Measurements from ENCODE around the gene ABCA13. TPM values are rescaled to one million over a fixed set of nuclear protein-coding genes. Genes with fewer than 3 reads are reported as not detected.

ABCA13 gene
- polyA plus RNA-seq, 1 of the 3 experiments (the other 2 are of a cell fraction) = not detected

DNA sequence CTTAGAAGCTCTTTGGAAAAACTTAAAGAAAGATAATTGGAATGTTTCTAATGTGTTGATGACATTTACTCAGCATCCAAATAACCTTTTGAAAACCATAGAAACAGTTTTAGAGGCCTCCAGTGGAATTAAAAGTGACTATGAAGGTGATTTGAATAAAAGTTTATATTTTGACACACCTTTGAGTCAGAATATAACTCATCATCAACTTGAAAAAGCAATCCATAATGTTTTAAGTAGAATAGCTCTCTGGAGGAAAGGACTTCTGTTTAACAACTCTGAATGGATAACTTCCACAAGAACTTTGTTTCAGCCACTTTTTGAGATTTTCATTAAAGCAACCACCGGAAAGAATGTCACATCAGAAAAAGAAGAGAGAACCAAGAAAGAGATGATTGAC lies 108.2 kb downstream of the ABCA13 start (continued):
- TF ChIP-seq, protein P1, sequence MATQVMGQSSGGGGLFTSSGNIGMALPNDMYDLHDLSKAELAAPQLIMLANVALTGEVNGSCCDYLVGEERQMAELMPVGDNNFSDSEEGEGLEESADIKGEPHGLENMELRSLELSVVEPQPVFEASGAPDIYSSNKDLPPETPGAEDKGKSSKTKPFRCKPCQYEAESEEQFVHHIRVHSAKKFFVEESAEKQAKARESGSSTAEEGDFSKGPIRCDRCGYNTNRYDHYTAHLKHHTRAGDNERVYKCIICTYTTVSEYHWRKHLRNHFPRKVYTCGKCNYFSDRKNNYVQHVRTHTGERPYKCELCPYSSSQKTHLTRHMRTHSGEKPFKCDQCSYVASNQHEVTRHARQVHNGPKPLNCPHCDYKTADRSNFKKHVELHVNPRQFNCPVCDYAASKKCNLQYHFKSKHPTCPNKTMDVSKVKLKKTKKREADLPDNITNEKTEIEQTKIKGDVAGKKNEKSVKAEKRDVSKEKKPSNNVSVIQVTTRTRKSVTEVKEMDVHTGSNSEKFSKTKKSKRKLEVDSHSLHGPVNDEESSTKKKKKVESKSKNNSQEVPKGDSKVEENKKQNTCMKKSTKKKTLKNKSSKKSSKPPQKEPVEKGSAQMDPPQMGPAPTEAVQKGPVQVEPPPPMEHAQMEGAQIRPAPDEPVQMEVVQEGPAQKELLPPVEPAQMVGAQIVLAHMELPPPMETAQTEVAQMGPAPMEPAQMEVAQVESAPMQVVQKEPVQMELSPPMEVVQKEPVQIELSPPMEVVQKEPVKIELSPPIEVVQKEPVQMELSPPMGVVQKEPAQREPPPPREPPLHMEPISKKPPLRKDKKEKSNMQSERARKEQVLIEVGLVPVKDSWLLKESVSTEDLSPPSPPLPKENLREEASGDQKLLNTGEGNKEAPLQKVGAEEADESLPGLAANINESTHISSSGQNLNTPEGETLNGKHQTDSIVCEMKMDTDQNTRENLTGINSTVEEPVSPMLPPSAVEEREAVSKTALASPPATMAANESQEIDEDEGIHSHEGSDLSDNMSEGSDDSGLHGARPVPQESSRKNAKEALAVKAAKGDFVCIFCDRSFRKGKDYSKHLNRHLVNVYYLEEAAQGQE (IDR thresholded peaks at IDR 0.05; ENCODE audit: low read depth, low read length) = no peak
- no peak for TF ChIP-seq NRF1 (IDR thresholded peaks at IDR 0.05; ENCODE audit: low read depth, low read length)
- no peak for TF ChIP-seq ELF1 (IDR thresholded peaks at IDR 0.05)

DNA sequence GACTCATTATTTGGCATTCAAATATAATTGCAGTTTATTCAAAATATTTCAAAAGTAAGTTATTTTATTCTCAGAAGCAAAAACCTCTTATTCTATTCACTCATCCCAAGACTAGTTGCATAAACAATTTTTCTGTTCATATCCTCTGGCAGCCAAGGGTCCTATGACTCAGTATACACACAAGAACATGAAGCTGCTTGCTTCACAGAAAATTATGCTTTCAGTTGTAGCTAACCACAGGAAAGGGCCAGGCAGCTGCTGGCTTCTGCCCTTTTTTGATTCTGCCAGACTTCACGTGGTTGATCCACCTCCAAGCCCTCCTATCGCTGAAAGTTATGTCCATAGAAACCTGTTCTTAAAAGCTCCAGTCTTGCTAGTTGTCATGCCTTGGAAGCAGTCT lies 108.8 kb downstream of the ABCA13 start:
- 0% methylated on average over 2 of the region's 2 CpGs for WGBS (ENCODE audit: low lambda C conversion rate)
- ChIA-PET CTCF (interaction anchor here (0.6 to 2.3 kb wide), 3 partner anchors 11 to 19 kb away, joined by 3 to 9 read pairs (median 7); no protein-coding TSS in a partner anchor), POLR2A (no interaction called here)
- Histone ChIP-seq H3K4me3 (ENCODE audit: low read depth in 2 of 2, low read length in 1 of 2) (no peak overlapping the region), H3K4me2 (no peak overlapping the region), H3K4me1 (ENCODE audit: control insufficient read depth in 1 of 2, insufficient read depth in 2 of 2, low read depth in 1 of 2, low read length in 1 of 2) (no peaks in the 10 kb centered on the region), H2AFZ (ENCODE audit: low read depth) (no peak overlapping the region), H3K27ac (ENCODE audit: low read depth in 2 of 2, low read length in 1 of 2) (no peak overlapping the region), H4K20me1 (ENCODE audit: insufficient read depth) (no peaks in the 10 kb centered on the region), H3K9me3 (no peaks in the 10 kb centered on the region), H3K79me2 (ENCODE audit: insufficient read depth) (no peaks in the 10 kb centered on the region), H3K9me2 (no peaks in the 10 kb centered on the region), H3K36me3 (replicated peaks in 1 of 2; ENCODE audit: control insufficient read depth in 1 of 2, insufficient read depth in 2 of 2, low read length in 1 of 2) (no peaks in the 10 kb centered on the region), H3K27me3 (ENCODE audit: insufficient read depth) (peaks cover 10% of the 10 kb centered on the region; the same call in 1 of the 2 replicates), H3K9ac (no peak overlapping the region), H3F3A (replicated peaks; ENCODE audit: insufficient read depth) (no peaks in the 10 kb centered on the region)
- TF ChIP-seq FOXM1 (IDR thresholded peaks at IDR 0.05; ENCODE audit: low read depth) = no peak
- no peak for TF ChIP-seq TEAD4 (IDR thresholded peaks at IDR 0.05; ENCODE audit: borderline replicate concordance, insufficient read depth)
- no peak for TF ChIP-seq ELF1 (IDR thresholded peaks at IDR 0.05)
- TF ChIP-seq, protein P1 (IDR thresholded peaks at IDR 0.05; ENCODE audit: low read depth, low read length) = no peak
- DNase-seq = no peak

- H3F3A ChIP-seq (replicated peaks; ENCODE audit: insufficient read depth) = no peaks in the 10 kb centered on the region
- no peak overlapping the region for H3K4me2 ChIP-seq
- no peaks in the 10 kb centered on the region for H3K79me2 ChIP-seq (ENCODE audit: insufficient read depth)
- WGBS (ENCODE audit: low lambda C conversion rate) = 0% methylated on average over 6 of the region's 6 CpGs
- no peak overlapping the region for H2AFZ ChIP-seq (ENCODE audit: low read depth)
- no peaks in the 10 kb centered on the region for H3K9me3 ChIP-seq
- no peaks in the 10 kb centered on the region for H3K9me2 ChIP-seq
- H3K9ac ChIP-seq = no peak overlapping the region
- POLR2A ChIA-PET = no interaction called here
- DNase-seq = no peak
- no peak overlapping the region for H3K4me3 ChIP-seq (ENCODE audit: low read depth in 2 of 2, low read length in 1 of 2)
- H3K27me3 ChIP-seq (ENCODE audit: insufficient read depth) = peaks cover 23% of the 10 kb centered on the region; the same call in 1 of the 2 replicates
- H3K36me3 ChIP-seq (replicated peaks in 1 of 2; ENCODE audit: control insufficient read depth in 1 of 2, insufficient read depth in 2 of 2, low read length in 1 of 2) = no peaks in the 10 kb centered on the region
- H3K4me1 ChIP-seq (ENCODE audit: control insufficient read depth in 1 of 2, insufficient read depth in 2 of 2, low read depth in 1 of 2, low read length in 1 of 2) = no peaks in the 10 kb centered on the region
- CTCF ChIA-PET = interaction anchor here (1.7 kb wide), 1 partner anchor 14 kb away, joined by 6 read pairs; no protein-coding TSS in a partner anchor
- TF ChIP-seq TCF12 (IDR thresholded peaks at IDR 0.05) (peak; percentile 21; the same call in 1 of the 2 replicates), FOSL2 (IDR thresholded peaks at IDR 0.05; ENCODE audit: borderline replicate concordance, low read depth) (no peak)
- H4K20me1 ChIP-seq (ENCODE audit: insufficient read depth) = no peaks in the 10 kb centered on the region
- no peak overlapping the region for H3K27ac ChIP-seq (ENCODE audit: low read depth in 2 of 2, low read length in 1 of 2)
Observed at GRCh38 chr7:48285373-48285772, 114.1 kb downstream of the ABCA13 start.
